HG03064 (cell line): ENCODE data around the gene HYOU1.
"Not testable (repeated sequence)": the region's sequence is repeated elsewhere in the genome, so short reads cannot be mapped to it uniquely, and the experiment has no call there.

Experiments
- ATAC-seq: cut with Tn5 transposase; IDR thresholded peaks from one replicate; pipeline ENCODE4 v1.9.1; 2021; ENCODE audit warnings: low read depth; ENCODE audit not compliant: unreplicated experiment

Gene HYOU1

DNA sequence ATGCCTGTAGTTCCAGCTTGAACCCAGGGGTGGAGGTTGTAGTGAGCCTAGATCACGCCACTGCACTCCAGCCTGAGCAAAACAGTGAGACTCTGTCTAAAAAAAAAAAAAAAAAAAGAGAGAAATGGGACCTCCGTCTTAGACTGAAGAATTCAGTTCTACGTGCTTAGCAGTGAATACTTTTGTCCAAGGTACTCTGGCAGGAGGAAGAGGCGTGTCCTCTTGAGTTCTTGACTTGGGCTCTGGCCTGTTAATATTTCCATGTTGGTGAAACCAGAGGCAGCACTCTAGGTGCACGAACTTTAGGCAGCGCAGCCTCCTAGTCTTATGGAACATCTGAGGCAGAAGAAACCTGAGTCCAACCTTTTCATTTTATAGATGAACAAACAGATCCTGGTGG is 30.1 kb upstream of the HYOU1 start:
- no peak for ATAC-seq

DNA sequence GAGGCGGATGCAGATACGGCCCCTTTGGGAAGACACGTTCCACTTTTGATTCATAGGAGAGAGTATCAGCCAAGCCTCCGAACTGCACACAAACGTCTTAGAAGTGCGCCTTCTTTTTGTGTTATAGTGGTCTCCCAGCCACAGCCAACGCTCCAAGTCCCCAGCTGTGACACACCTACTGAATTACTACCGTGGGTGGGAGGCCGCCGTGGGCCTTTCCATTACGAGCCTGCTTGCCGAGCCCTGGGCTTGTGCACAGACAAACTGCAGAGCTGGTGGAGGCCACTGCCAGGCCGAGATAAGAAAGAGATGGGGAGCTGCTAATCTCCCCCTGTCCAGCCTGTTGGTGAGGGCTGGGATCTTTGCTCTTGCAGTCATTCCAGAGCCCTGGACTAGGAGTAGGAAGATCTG is 28.4 kb upstream of the HYOU1 start:
- ATAC-seq: no peak

DNA sequence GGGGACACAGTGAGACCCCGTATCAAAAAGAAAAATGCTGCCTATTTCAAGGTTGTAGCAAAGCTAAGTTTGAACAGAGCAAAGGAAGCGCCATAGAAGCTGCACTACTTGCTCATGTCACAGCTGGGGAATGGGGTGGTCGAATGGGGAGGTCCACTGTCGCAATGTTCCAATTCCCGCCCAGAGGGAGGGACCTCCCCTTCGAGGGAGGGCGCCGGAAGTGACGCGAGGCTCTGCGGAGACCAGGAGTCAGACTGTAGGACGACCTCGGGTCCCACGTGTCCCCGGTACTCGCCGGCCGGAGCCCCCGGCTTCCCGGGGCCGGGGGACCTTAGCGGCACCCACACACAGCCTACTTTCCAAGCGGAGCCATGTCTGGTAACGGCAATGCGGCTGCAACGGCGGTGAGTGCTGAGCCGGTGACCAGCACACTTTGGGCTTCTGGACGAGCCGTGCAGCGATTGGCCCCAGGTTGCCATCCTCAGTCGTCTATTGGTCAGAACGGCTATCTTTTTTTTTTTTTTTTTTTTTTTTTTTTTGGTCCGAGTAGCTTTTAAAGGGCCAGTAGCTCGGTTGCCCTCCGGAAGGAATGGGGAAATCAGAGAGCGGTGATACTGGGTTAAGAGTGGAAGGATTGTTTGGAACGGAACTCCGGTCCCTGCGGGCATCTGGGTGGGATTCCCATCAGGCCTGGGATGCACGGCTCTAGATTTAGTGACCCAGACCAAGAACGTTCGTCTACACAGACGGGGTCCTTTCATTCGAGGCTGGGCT is 27.8 kb upstream of the HYOU1 start, which contains the start of gene HMBS:
HMBS (plus strand) TSS at position 219 of the 774 bp plus-strand sequence; CDS start at position 372, 153 bp downstream.
- ATAC-seq: peak; percentile 75

DNA sequence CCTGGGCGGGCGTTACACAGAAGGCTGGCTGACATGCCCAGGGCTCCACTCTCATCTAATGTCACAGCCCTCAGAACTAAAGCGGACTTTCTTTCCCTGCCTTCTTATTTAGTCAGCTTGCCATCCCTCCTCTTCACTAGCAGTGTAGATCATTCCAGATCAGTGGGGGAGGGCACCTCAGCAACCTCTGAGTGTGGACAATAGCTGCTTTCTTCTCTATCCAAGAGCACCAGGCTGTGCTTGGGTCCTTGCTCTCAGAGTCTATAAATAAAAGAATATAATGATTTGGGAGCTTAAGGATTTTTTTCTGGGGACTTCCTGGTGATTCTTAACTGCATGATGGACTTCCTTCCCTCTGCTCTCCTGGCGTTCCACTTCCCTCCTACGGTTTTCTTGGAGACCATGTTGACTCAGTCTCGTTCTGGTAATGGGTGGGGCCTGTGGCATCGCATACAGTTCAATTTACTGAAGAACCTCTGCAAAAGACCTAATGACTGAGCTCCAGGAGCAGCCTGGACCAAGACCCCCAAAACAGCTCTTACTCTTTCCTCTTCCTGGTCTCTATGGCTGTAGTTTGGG is 24.8 kb upstream of the HYOU1 start:
- ATAC-seq: no peak

DNA sequence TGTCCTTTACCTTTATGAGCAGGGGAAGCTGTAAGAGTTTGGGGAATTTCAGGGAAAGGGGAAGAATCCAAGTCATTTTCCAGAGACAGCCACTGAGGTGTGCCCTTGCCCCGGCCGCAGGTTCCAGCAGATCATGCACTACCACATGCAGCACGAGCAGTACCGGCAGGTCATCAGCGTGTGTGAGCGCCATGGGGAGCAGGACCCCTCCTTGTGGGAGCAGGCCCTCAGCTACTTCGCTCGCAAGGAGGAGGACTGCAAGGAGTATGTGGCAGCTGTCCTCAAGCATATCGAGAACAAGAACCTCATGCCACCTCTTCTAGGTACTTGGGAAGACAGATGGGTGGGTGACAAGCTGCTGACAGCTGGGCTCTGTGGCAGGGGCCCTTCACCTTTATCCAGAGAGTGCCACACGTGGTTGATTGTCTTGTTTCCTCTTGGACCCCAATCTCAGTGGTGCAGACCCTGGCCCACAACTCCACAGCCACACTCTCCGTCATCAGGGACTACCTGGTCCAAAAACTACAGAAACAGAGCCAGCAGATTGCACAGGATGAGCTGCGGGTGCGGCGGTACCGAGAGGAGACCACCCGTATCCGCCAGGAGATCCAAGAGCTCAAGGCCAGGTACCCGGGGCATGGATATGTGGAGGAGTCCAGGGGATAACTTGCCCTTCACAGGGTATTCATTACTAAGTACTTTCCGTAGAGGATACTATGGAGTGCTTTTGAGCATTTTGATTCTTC is 21.8 kb upstream of the HYOU1 start:
- ATAC-seq: no peak

DNA sequence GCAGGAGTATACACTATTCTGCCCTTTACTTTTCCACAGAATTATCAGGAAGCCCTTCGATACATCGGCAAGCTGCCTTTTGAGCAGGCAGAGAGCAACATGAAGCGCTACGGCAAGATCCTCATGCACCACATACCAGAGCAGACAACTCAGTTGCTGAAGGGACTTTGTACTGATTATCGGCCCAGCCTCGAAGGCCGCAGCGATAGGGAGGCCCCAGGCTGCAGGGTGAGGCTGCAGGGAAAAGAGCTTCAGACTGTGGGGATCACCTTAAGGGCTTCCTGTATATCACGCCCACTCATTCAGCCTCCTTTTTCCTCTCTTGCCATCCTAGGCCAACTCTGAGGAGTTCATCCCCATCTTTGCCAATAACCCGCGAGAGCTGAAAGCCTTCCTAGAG is 20.8 kb upstream of the HYOU1 start:
- no peak for ATAC-seq

DNA sequence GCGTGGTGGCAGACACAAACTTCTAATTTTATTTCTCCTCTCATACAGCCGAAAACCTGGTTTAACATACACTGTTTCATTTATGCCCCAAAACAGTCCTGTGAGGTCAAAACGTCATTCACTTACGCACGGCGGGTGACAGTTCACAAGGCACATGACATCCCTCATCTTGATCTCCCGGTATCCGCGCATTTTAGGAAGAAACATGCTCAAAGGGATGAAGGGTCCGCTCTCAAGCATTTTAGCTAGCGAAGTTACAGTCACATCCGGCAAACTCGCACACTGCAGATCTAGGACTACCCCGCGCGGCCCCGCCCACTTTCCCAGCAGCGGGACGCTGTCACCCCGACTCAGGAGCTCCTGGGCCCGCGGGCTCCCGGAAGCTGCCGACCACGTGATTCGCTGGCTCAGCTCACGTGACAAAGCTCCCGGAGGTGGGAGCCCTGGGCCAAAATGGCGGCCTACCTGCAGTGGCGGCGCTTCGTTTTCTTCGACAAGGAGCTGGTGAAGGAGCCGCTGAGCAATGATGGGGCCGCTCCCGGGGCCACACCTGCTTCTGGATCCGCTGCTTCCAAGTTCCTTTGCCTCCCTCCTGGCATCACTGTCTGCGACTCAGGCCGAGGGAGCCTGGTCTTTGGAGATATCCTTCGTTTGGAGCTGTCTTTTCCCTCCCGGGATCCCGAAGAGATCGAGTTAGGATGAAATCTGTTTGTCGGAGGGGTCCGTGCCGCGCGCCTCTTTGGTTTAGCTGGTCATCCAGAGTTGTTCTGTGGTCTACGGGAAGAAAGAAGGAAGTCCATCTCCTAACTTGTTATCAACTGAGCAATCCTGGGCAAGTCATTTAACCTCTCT is 10.6 kb upstream of the HYOU1 start, which contains the start of gene VPS11:
VPS11 (plus strand) TSS at position 448 of the 852 bp plus-strand sequence; CDS start at position 454, 6 bp downstream.
- ATAC-seq: peak; percentile 80

DNA sequence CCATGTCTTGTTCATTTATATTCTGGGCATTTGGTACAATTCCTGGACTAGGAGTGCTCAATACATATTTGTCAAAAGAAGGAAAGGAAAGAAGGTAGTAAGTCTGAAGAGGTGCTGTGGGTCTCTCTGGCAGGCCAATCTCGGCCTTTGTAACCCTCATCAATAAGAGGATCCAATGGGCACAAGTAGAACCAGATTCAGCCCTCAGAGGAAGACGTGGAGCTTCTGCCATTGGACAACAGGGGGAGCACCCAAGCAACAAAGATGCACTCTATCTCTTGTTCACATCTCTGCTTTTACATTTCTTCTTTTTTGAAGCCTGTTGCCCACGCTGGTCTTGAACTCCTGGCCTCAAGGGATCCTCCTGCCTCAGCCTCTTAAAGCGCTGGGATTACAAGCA is 8.4 kb upstream of the HYOU1 start:
- no peak for ATAC-seq

DNA sequence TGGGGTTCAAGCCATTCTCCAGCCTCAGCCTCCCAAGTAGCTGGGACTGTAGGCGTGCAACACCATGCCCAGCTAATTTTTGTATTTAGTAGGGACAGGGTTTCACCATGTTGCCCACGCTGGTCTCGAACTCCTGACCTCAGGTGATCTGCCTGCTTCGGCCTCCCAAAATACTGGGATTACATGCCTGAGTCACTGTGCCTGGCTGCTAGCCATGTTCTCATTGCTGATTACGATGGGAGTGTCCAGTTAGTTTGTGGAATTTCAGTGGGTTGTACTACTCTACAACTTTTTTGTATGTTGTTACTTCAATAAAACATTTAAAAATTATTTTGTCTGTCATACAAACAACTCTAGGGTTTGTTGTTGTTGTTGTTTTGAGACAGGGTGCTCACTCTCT is 5.8 kb upstream of the HYOU1 start:
- no peak for ATAC-seq

DNA sequence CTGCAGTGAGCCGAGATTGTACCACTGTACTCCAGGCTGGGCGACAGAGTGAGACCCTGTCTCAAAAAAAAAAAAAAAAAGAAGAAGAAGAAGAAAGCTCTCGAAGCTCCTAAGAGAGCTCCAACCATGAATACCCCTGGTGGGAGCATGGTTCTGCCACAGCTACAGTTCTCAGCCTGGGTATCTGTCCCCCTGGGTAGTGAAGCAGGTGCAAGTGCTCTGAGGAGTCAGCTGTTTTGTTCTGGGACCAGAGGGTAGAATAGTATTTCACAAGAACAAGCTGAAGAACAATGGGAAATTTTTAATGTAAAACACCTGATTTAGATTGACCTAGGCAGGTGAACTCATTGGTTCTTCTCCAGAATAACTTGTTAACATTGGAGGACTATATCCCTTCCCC is 4.3 kb upstream of the HYOU1 start:
- no peak for ATAC-seq

DNA sequence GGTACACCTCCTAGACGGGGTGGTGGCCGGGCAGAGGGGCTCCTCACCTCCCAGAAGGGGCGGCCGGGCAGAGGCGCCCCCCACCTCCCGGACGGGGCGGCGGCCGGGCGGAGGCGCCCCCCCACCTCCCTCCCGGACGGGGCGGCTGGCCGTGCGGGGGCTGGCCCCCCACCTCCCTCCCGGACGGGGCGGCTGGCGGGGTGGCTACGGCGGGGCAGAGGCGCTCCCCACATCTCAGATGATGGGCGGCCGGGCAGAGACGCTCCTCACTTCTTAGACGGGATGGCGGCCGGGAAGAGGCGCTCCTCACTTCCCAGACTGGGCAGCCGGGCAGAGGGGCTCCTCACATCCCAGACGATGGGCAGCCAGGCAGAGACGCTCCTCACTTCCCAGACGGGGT is 2.1 kb upstream of the HYOU1 start:
- ATAC-seq: not testable (repeated sequence)

DNA sequence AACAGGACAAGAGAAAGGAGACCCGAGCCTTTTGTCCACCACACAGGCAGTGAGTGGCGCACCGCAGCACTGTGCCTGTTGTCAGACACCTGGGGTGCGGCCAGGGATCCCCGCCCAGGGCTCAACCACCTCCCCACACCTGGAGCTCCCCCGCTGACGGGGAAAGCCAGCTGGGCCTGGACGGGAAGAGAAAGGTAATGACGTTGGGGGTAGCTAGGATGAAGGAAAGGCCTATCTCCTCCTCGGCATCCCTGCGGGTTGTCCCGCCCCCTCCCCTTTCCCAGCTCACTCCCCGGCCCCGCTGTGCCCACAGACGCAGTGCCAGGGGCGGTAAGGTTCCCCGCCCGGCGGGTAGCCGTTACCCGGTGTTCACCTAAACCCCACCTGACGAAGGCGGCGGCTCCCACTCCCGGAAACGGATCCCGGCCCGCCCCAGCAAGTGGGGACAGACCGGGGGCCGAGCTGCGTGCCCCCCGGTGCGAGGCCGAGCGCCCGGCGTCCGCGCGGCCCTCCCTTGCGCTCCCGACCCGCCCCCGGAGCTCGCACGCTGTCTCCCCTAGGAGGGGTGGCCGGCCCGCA is 495 bp downstream of the HYOU1 start:
- ATAC-seq: peak; percentile 11

DNA sequence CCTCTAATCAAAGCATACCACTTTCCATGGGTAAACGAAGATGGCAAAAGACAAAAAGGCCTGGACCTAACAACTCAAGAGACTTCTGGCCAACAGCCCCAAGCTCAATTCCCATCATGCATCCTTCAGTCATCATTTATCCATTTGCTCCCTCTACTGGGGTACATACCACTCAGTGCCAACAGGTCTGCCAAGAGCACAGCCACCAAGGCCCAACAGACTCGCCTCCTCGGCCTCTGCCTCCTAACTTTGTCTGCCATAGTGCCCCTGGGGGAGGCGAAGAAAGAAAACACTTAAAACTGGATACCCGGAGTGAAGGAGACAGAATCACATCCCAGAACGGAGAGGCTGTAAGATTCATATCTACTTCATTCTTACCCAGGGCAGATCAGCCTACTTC is 1.1 kb downstream of the HYOU1 start:
- no peak for ATAC-seq

DNA sequence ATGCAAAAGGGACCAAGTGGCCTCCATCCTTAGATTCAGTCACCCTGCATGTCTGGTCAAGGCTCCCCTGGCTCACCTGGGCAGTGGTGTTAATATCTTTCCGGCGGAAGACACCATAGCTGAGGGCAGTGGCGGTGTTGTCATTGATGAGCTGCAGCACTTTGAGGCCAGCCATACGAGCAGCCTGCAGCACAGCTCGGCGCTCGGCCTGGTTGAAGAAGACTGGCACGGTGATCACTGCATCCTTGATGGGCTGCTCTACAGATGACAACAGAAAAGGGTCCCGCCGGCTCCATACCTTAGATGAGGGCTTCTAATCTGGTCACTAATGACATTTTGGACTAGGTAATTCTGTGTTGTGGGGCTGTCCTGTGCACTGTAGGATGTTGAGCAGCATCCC is 2.6 kb downstream of the HYOU1 start:
- ATAC-seq: no peak

DNA sequence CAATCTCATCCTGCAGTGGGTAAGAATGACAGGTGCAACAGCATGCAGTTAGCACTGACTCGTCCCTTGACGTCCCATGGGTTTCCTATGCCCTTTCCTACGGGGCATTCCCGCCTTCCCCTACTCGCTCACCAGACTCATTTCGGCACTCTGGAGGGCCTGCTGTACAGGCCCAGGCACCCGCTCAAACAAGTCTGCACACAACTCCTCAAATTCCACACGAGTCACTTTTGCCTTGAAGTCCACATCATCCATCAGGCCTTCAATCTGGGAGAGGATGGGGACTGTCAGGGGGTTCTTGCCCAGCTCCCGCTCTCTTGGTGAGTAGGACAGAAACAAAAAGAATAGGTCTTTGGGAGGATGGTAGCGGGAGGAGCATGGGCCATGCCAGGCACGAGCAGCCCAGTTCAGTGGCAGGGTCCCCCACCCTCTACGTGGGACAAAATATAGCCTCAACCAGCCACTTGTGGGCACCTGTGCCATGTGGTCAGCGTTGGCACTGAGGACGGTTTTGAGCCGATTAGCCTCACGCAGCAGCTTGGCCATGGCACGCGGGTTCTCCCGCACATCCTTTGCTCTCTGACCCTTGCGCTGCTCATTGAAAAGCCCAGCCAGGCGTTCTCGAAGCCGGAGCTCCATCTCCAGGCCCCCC is 4.7 kb downstream of the HYOU1 start:
- no peak for ATAC-seq

DNA sequence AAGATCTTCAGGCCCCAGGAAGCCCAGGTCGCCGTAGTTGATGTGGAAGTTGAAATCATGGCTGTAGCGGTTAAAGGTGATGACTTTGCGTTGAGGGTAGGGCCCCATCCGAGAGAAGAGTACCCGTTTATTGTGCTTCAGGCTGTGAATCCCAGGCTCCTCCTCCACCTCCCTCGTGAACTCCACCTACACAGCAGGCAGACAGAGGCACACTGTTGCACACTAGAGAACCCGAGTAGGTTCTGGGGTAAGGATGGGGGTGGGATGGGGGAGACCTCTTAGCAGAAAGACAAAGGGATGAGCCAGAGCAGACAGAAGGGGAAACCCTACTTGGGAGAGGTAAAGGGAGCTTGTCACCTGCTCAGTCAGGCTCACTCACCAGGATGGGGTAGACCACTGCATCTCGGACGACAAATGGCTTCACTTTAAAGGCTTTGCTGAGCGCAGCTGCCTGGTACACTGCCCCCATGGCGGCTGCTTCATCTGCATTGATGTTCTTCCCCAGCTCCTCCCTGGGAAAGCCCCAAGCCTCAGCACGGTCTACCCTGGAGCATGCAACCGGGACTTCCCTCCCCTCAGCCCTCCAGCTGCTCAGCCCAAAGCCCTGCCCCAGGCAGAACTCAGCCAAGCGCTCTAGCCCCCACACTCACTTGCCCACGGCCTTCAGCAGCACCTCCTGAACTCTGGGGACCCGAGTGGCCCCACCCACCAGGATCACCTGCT is 5.4 kb downstream of the HYOU1 start:
- no peak for ATAC-seq

DNA sequence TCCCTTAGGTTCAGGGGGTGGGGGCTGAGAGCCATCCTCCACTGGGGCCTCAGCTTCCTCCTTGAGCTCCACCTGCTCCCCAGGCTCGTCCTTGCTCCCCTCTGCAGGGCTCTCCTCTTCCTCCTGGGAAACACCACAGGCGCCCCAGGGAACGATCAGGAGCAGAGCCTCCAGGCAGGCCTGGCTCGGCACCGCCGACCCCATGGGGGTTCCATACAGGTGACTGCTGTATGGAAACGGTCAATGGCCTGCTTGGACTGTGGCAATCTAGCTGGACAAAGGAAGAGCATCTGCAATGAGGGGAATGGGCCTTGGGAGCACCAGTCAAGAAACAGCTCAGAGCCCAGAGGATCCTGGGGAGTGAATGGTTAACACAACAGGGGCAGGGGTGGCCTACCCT is 7.9 kb downstream of the HYOU1 start:
- ATAC-seq: no peak

DNA sequence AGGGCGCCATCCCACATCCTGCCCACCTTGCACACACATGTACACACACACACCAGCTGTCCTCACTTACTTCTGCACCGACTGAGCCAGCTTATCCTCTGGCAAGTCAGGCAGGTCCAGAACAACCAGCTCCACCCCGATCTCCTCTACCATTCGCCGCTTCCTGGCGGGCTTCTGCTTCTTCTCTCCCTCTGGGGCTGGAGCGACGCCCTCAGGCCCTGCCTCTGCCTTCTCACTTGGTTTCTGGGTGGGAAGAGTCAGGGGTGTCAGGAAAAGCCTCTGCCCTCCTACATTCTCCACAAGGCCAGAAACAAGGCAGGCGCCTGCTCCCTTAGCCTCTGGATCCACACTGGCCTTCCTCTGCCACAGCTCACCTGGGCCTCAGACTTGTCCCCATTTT is 8.4 kb downstream of the HYOU1 start:
- no peak for ATAC-seq

DNA sequence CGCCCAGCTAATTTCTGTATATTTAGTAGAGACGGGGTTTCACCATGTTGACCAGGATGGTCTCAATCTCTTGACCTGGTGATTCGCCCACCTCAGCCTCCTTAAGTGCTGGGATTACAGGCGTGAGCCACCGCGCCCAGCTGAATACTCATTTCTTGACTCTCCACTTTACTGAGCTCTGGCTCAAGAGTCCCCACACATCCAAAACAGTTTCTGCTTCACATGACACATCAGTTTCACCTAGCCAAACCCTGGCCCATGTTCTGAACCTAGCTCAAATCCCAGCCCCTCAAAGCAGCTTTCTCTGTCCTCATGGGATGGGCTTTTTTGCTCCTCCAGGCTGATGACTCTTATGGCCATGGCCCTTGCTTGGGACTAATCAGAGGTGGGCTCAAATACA is 9.8 kb downstream of the HYOU1 start:
- no peak for ATAC-seq
